NCI-H345 (cell line): ENCODE data around the gene CAMKMT.
A peak's percentile ranks its signal among the peaks of the same experiment; 100 is the strongest.
"Not testable (repeated sequence)": the region's sequence is repeated elsewhere in the genome, so short reads cannot be mapped to it uniquely, and the experiment has no call there.

Experiments used
- DNase-seq: peaks from one replicate; lab custom pipeline; 2025; lab: John Stamatoyannopoulos, UW

The CAMKMT gene

DNA sequence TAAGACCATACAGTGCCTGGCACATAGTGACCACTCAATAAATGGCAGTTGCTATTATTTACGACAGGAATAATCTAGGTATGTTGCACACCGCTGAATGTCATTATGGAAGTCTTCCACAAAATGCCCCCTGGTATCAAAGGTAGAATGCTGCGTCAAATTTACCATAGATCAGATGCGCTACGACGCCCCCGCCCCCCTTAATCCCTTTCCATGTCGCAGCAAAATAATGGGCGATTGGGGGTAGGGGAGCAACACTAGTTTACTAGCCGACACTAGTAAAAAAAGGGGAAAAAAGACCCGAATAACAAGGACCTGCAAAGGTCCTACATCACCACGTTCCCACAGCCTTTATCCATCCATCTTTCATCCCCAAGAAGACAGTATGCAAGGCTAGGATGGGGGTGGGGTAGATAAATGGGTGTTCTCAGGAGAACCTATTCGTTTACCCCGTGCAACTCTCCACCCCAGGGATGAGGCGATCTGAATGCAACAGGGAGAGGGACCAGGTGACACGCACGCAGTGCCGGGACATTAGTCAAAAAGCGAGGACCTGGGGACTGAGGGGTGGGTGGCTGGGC is 908 bp upstream of the CAMKMT start:
- DNase-seq = peak; percentile 55

DNA sequence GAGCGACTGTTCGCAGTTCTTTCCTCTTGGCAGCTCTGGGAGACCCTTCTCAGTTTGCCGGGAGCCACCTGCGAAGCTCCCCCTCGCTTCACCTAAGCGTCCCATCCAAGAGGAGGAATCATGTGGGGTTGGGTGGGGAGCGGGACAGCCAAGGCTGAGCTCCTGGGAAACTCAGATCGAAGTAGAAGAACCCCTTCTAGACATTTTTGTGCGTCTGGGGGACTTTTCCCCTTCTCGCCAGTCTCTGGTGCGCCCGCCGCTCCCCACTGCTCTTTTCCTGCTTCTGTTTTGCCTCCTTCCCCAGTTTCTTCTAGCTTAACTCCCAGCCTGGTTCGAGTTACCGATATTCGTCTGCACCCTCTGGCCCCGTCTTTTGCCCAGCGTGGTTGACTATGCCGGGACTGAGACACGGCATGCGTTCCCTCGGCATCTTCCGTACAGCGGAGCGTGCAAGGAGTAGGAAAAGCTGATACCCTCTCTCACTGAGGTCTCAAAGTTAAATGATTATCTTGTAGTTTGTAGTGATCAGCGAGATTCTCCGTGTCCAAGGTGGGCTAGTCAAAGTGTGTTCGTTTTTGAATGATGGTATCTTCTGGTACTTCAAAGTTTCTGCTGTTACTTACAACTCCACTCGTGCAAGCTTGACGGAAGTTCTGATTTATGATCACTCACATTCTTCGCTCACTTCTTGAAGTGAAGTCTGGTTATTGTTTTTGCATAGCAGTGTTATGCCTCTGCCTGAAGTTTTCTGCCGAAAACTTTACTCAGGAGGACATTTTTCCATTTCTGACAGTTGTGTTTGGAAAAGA is 664 bp downstream of the CAMKMT start:
- DNase-seq = peak; percentile 31

DNA sequence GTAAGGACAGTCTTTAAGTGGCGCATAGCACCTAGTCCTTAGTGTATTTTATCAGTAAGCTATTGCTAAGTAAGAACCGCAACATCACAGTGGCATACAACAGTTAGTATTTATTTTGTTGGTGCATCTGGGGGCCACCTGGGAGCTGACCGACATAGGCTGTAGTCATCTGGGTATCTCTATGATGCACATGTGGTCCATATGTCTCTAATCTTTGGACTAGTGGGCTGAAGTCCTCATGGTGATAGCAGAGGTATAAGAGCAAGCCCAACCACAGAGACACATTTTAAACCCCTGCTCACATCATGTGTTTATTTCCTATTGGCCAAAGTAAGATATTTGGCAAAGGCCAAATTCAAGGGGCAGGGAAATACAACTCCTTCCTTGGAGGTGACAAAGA is 2.9 kb downstream of the CAMKMT start:
- no peak for DNase-seq

DNA sequence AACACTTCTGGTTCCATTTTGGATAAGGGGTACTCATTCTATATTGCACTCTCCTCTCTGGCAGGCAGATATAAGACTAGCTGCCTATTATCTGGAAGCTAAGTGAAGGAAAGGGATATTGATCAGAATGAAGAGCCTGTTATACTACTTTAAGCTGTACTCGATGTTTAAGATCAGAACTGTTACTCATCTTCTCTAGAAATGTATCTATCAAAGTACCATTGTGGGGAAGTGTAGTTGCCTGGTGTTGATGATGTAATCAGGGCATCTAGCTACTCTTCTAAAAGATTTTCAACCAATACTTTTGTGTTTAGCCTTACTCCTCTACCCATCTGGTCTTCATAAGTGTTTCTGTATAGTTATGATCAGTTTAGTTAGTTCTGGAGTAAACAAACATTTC is 5.8 kb downstream of the CAMKMT start:
- DNase-seq = no peak

DNA sequence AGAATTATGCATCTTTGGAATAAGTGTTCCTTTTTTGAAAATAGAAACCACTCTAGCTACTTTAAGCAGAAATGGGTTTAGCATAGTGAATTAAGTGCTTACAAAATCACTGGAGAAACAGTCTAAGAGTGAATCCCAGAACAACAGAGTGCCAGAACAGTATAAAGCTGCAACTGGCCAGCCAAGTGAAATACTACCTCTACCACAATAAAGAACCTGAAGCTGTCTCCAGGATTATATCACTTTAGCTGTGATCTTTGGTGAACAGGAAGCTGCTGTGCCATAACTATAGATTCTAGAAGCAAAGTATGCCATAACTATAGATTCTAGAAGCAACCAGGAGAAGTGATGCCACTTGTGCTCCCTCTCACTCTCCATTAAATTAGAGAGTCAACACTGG is 7.6 kb downstream of the CAMKMT start:
- no peak for DNase-seq

DNA sequence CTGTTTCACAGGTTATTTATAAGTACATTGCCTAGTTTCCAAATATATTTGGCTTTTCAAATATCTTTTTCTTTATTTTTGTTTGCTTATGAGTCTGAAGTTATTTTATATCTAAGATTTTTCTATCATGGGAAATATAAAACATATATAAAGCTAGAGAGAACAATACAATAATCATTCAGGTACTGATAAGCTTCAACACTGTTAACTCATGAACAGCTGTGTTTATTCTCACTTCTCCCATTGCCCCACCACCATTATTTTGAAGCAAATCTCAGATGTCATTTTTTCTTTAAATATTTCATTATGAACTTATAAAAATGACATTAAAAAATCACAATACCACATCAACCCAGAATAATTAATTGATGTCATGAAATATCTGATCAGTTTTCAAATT is 9.7 kb downstream of the CAMKMT start:
- DNase-seq = no peak

DNA sequence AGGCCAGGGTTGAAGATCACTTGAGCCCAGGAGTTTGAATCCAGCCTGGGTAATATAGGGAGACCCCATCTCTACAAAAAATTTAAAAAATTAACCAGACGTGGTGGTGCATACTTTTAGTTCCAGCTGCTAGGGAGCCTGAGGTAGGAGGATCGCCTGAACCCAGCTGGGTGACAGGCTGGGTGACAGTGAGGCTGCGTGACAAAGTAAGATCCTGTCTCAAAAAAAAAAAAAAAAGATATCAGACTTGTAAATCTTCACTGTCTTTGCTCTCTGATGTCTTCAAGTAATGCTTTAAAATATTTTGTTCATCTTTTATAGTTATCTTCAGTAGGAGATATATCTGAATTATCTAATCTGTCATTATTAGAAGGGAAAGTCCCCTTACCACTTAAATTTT is 10.5 kb downstream of the CAMKMT start:
- no peak for DNase-seq

DNA sequence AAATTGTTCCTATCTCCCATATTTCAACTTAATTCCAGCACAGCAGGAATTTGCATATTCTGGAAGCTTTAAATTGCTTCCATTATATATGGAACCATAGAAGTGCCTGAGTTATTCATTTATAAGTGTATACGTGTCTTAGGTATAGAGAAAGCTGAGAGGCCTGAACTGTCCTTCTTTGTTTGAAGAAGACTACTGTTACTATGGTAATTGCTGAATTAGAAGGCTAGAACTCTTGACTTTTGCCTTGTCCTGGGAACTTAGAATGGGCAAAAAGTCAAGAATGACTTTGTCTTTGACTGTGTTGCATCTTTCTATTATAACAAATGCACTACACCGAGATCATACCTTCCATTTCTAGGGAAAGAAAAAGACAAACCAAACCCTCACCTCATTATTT is 15.7 kb downstream of the CAMKMT start:
- DNase-seq = no peak

DNA sequence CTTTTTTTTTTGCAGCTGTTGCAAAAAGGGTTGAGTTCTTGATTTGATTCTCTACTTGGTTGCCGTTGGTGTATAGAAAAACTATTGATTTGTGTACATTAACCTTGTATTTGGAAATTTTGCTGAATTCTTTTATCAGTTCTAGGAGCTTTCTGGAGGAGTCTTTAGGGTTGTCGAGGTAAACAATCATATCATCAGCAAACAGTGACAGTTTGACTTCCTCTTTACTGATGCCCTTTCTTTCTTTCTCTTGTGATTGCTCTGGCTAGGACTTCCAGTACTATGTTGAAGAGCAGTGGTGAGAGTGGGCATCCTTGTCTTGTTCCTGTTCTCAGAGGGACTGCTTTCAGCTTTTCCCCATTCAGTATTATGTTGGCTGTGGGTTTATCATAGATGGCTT is 23.5 kb downstream of the CAMKMT start:
- DNase-seq = not testable (repeated sequence)

DNA sequence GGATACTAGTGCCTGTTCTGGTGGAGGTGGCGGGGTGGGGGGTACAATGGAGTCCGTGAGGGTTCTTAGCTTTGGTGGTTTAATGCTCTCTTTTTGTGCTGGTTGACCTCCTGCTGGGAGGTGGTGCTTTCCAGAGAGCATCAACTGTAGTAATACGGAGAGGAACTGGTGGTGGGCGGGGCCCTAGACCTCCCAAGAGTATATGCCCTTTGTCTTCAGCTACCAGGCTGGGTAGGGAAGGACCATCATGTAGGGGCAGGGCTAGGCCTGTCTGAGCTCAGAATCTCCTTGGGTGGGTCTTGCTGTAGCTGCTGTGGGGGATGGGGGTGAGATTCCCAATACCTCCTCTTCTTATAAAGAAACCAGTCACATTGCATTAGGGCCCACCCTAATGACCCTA is 27.1 kb downstream of the CAMKMT start:
- DNase-seq = no peak

DNA sequence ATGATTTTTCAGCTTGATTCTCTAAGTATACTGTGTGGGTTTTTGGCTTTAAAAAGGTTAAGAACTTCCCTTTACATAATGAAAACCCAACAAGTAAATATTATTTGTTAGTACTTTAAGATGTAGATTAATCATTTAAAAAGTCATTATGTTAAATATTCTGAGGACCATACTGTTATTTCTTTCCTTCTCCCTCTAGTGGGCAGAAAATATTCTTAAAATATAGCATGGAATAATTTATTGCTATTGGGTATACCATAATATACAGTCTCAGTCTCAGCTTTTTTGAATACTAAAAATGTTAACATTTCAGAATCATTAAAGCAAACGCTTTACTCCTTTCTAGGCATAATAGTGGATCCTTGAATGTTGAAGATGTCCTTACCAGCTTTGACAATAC is 28.1 kb downstream of the CAMKMT start:
- no peak for DNase-seq

DNA sequence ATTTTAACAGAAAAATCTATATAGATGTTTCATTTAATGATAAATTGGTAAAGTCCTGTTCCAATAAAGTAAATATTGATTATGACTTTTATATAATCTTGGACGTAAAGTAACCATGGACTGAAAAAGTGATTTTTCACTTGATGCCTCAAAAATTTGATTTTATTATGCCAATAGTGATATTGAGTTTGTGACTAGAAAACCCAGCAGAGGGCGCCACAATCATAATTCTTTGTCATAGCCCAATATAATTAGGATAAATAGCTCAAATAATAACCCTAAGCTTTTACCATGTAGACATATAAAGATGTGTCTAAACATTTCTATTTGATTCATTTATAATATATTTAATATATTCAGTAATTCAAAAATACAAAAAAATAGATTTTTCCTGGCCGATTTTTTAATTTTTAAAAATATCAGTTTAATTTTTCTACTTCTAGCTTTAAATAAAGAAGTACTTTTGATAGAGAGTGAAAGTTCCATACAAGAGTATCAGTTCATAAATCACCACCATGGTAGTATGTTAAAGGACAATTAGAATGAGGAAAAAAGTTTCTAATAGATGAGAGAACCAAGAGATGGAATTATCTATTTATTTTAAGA is 30.7 kb downstream of the CAMKMT start:
- DNase-seq = peak; percentile 50

DNA sequence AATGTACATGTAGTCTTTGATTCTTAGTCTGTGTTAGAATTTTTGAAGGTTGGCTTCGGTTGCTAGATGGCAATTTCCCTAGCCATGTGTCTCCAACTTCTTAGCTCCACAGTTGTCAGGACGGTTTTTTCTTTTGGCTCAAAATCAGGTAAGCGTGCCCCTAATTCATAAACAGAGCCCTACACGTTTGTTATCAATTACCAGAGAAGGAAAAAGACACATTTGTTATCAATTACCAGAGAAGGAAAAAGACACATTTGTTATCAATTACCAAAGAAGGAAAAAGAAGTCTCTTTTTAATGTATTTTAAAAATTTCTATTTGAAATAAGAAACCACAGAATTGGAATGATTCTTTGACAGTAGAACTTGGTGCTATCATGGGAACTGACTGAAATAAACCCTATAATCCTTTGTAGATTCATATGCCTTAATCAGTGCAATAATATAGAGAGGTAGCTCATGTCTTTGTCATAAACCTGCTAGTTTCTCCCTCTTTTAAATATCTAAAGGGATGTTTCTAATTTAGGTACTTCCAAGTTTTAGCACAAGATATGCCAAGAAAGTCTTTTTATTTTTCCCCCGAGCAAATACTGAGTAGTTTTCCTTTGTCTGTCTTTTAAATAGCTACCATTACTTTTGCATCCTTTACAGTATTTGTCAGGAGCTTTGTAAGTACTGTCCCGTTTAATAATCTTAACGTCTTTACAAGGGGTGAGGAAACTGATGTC is 35.9 kb downstream of the CAMKMT start:
- no peak for DNase-seq

DNA sequence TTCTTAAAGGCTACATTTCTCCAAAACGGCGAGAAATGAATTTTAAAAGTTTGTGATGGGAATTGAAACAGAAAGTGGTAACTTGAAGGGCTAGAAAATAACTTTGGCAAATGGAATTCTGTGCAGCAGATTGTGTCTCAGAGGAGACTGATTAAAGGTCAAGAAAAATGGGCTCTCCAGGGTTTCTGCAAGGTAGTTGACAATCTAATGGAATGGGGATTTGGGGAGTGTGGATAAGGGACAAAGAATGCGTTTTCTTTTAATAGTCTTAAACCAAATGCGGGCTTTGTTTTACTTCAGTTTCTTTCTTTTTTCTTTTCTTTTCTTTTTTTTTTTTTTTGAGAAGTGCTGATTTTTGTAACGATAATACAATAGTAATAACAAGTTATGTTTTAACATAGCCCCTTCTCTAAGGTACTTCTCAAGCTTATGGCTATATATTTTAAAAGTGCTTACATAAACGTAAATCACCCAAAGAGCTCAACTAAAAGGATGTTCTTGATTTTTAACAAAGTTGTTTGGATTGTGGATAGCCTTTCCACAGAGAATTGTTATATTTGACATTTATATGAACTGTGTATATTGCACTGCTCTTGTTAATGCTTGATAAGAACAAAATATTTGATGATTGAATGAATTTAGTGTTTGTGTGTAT is 36.6 kb downstream of the CAMKMT start:
- no peak for DNase-seq

DNA sequence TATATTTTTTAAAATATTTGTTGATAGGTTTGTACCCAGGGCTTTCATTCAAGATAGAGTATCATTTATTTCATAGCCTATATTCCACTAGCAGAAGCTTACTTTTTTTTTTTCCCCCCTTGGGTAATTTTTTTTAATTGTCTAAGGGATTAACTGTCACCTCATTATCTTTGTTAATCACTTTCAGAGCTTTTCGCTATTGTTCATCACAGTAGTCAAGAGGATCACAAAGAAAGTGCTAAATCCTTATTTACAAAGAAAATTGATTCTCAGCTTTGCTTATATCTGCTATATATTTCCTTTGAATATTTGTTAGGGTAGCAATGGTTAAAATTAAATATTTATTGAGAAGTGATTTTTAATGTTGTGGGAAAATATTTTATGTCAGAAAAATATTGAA is 59.0 kb downstream of the CAMKMT start:
- no peak for DNase-seq

DNA sequence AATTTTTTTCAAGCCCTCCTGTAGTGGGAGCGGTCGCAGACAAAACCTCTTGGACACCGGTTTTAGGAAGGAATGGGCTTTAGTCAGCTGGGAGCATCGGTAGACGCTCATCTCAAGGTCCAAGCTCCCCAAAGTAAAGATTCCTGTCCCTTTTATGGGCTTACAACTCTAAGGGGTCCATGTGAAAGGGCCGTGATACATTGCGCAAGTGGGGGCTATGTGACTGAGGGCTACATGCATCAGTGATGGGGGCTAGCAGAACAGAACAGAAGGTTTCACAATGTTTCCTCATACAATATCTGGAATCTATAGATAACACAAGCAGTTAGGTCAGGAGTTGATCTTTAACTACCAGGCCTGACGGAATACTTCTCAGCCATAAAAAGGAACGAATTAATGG is 62.5 kb downstream of the CAMKMT start:
- no peak for DNase-seq

DNA sequence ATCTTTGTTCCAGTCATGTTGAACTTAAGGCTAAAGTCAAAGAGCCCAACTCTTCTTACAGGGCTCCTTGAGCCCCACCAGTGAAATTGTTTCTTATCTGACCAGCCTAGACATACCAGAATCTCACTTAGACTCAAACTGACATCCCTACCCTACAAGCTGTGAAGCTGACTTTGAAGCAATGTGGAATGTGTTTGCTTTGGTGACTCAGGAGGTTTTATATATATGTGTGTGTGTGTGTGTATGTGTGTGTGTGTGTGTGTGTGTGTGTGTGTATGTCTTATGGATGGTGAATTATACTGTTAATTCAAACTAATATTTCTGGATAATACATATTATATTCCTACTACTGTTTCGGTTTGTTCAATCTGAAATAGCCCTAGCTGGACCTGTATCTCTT is 67.3 kb downstream of the CAMKMT start:
- no peak for DNase-seq

DNA sequence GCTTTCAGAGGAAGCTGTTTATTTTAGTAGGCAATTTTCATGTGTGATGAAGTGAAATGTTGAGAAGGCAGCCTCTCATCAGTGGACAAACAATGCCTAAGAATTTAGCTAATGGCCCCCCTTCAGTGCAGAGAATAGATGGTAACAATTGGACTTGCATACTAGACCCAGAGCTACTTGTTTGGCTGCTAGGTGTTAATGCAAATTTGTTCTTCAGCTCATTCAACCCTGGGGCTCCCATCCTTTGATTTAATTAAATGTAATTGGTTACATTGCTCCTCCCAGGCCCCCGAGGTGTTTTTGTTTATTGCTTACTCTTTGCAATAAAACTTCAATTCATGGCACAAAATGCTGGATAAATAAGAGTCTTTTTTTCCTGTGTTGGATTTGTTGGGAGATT is 68.6 kb downstream of the CAMKMT start:
- DNase-seq = no peak

DNA sequence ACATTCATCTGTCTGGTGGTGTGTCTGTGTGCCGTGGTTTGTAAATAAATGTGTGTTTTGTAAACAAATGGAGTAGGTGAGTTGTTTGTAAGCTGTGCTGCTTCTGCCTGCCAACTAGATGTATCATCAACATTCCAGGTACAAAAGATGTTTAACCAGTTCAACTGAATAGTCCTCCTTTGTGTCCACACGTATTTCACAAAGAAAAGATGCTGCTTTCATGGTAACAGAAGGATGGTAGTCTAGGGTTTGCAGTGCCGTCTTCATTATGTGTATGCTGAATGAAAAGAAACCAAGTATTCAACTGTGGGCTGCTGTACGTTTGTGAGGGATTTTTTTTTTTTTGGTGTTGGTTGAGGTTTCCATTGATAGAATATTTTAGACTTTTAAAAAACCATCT is 72.1 kb downstream of the CAMKMT start:
- DNase-seq = peak; percentile 69

DNA sequence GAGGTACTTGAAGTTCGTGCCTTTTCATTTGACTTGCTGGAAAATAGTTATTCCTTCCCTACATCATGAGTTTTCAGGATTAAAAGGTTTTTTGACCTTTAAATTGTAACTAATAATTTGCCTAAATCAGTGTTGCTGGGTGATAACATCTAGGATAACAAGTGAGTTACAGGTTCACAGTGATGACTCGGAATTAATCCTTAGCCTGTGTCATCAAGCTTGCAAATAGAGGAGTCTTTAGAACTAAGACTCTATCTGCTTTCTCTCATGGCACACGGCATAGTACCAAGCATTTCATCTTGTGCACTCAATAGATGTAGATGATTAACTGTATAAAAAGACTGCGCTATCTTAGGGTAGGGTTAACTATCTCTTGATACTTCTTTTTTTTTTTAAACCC is 79.5 kb downstream of the CAMKMT start:
- no peak for DNase-seq

DNA sequence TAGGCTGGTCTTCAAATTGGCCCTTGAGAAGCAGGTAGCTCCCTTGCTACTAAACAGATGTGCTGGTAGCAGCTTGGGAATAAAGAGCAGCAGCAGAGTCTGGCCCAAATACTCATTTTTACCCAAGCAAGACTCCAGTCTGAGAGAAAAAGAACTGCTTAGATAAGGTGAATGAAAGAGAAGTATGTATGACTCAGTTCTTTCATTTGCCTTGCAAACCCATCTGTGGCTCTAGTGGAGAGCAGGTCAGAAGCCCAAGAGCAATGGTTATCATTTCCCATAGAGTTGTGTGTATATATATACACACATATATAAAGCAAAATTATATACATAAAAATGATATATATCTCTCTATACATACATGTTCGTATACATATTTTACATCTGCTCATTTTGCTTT is 80.3 kb downstream of the CAMKMT start:
- DNase-seq = no peak

DNA sequence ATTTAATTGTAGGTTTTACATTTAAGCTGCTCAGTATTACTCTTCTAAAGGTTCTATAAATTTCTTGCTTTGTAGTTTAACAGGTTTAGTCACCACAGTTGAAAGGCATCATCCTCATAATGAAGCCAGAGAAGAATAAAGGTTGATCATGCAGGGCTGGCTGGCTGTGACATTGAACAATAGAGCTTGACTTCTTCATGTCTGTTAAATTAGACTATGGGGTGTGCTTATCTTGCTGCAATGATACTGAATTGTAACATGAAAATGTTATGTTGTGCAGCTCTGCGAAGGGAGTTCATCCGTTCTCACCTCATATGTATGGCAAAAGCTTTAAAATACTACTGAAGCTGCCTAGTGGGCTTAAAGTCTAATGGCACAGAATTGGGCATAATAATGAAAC is 81.8 kb downstream of the CAMKMT start:
- DNase-seq = no peak
